Left lobe of liver (tissue), 2 donors: ENCODE data around the gene RGPD4. TPM values are rescaled to one million over a fixed set of nuclear protein-coding genes. Genes with fewer than 3 reads are reported as not detected.
A peak's percentile ranks its signal among the peaks of the same experiment; 100 is the strongest.
"Not testable (repeated sequence)": the region's sequence is repeated elsewhere in the genome, so short reads cannot be mapped to it uniquely, and the experiment has no call there.

Source experiments
- ATAC-seq: fragments of 200-7000 bp; cut with Tn5 transposase; one replicate; pipeline ENCODE4 v1.9.1; 2020; ENCODE audit warnings: mild to moderate bottlenecking, moderate library complexity
- DNase-seq: peaks from one replicate; pipeline ENCODE4 v3.0.0-alpha.2; 2020; ENCODE audit warnings: low spot score
- total RNA-seq: library from RNA; stranded (reverse); gene quantifications from one replicate; pipeline ENCODE4 v1.2.1, GENCODE V29; 2021
- donor health status: DM: no; HTN: no; CAD: no; lungs with moderate emphysema.
- donor health status: DM: no; HTN: yes; CAD: no.

The RGPD4 gene
- total RNA-seq, 1 donor from 2014 or later = not detected

- ATAC-seq, DNase-seq: not testable (repeated sequence)
Observed at GRCh38 chr2:107916696-107917370, 90.1 kb downstream of the RGPD4 start.

DNA sequence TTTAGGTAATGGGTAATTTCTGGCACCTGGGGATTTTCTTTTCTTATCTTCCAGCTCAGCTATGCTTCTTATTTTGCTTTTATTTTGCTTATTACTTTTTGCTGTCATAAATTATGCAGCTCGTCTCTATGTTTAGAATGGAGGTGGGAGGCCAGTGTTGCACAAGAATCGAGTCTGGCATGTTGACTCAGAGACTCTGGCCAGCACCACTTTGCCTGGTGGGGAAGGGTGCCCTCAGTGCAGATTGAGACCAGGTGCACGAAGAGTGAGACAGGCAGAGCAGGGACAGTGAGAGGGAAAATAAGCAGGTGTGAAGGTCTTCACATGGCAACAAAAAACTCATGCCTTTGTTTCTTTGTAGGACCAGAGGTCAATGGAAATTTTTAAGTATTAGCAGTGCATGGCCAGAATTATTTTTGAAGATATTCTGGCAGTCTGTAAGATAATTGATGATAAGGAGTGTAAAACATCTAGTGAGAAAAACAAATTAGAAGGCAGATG lies 100.4 kb downstream of the RGPD4 start:
- DNase-seq (no peak), ATAC-seq (no peak)

DNA sequence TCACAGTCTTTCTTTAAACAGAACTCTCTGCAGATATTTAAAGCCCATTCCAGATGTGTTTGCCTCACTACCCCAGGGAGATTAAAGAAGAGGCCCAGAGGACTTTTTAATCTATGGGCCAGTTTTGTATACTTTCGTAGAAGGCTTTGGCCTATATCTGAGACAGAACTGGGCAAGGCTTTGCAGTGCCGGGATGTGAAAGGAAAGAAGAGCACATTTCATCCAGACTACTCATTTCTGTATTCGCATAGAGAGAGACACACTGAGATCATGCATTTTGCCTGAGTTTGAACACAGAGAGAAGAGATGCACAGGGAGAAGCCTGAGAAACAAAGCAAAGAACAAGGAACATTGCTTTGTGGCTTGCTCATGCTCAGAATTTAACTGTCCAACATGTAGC lies 104.7 kb downstream of the RGPD4 start:
- no peak for ATAC-seq
- no peak for DNase-seq

GRCh38 chr2:107932488-107932887 lies 105.8 kb downstream of the RGPD4 start:
- DNase-seq (no peak), ATAC-seq (no peak)

- no peak for ATAC-seq
- DNase-seq = no peak
Observed at GRCh38 chr2:107932979-107933378, 106.3 kb downstream of the RGPD4 start.

GRCh38 chr2:107936433-107937359 lies 110.0 kb downstream of the RGPD4 start:
- DNase-seq (no peak), ATAC-seq (peak; percentile 38)

Other genes with a start within 250 kb of the RGPD4 start
- gene SLC5A7, start 159.6 kb downstream of the RGPD4 start, total RNA-seq = not detected